Measurements from ENCODE around the gene ELMO3. TPM values are rescaled to one million over a fixed set of nuclear protein-coding genes. Genes with fewer than 3 reads are reported as not detected.

The ELMO3 gene
- total and polyA plus RNA-seq, 2 of the 13 experiments (the other 11 are each of a cell fraction or from before 2014, with no cell fraction given) = 2.6 to 4.0 TPM

GRCh38 chr16:67191995-67192681, 6.8 kb upstream of the ELMO3 start, which contains the start of gene E2F4 (continued):
- TF ChIP-seq RBM22 (optimal IDR thresholded peaks at IDR 0.05; ENCODE audit: low read length) (no peak), MAFF (IDR thresholded peaks at IDR 0.05; ENCODE audit: low read depth, low read length) (0 out of 2 replicates have a peak, but pooled peaks have one; percentile 1), ZBTB46 (CRISPR knock-in tag; IDR thresholded peaks at IDR 0.05; ENCODE audit: borderline replicate concordance) (no peak), JUN (CRISPR knock-in tag; IDR thresholded peaks at IDR 0.05) (no peak), ELF3 (CRISPR knock-in tag; IDR thresholded peaks at IDR 0.05) (peak; percentile 96), ZGPAT (CRISPR knock-in tag; IDR thresholded peaks at IDR 0.05) (peak; percentile 73), AGO2 (optimal IDR thresholded peaks at IDR 0.05; ENCODE audit: low read depth, low read length) (peak; percentile 62), POLR2AphosphoS2 (IDR thresholded peaks at IDR 0.05; ENCODE audit: low read depth, low read length) (no peak), PITX1 (CRISPR knock-in tag; IDR thresholded peaks at IDR 0.05) (no peak; the same call in none of the 2 replicates), ZNF180 (CRISPR knock-in tag; IDR thresholded peaks at IDR 0.05; ENCODE audit: borderline replicate concordance, low read depth) (no peak), HOXA7 (CRISPR knock-in tag; IDR thresholded peaks at IDR 0.05) (no peak), KAT7 (CRISPR knock-in tag; IDR thresholded peaks at IDR 0.05; ENCODE audit: borderline replicate concordance) (0 out of 2 replicates have a peak, but pooled peaks have one; percentile 45), FOXA1 (IDR thresholded peaks at IDR 0.05) (no peak), FOXA1 (CRISPR knock-in tag; IDR thresholded peaks at IDR 0.05) (no peak), GLI4 (CRISPR knock-in tag; IDR thresholded peaks at IDR 0.05; ENCODE audit: borderline replicate concordance) (peak; percentile 45; the same call in 1 of the 2 replicates), SNAI1 (CRISPR knock-in tag; IDR thresholded peaks at IDR 0.05; ENCODE audit: borderline replicate concordance) (no peak), ZEB1 (IDR thresholded peaks at IDR 0.05; ENCODE audit: insufficient replicate concordance, low read depth) (no peak), MLLT10 (CRISPR knock-in tag; IDR thresholded peaks at IDR 0.05) (no peak), ONECUT2 (CRISPR knock-in tag; IDR thresholded peaks at IDR 0.05) (peak; percentile 18; the same call in 1 of the 2 replicates), SAP130 (CRISPR knock-in tag; IDR thresholded peaks at IDR 0.05; ENCODE audit: low read depth) (peak; percentile 99), THAP11 (CRISPR knock-in tag; IDR thresholded peaks at IDR 0.05) (peak; percentile 95), TEAD2 (CRISPR knock-in tag; IDR thresholded peaks at IDR 0.05) (no peak), ZNF33A (CRISPR knock-in tag; IDR thresholded peaks at IDR 0.05; ENCODE audit: borderline replicate concordance) (no peak), ZNF17 (CRISPR knock-in tag; IDR thresholded peaks at IDR 0.05) (no peak), MXD4 (CRISPR knock-in tag; IDR thresholded peaks at IDR 0.05) (no peak), EEA1 (CRISPR knock-in tag; IDR thresholded peaks at IDR 0.05; ENCODE audit: borderline replicate concordance) (peak; percentile 99), ZSCAN21 (CRISPR knock-in tag; IDR thresholded peaks at IDR 0.05; ENCODE audit: borderline replicate concordance) (peak; percentile 85; the same call in 1 of the 2 replicates), CBX1 (IDR thresholded peaks at IDR 0.05; ENCODE audit: low read depth) (peak; percentile 72), ZNF597 (CRISPR knock-in tag; IDR thresholded peaks at IDR 0.05) (no peak)

Measured in HepG2 (cell line).